ENCODE results near the gene KIF6. TPM values are rescaled to one million over a fixed set of nuclear protein-coding genes. Genes with fewer than 3 reads are reported as not detected.
A peak's percentile ranks its signal among the peaks of the same experiment; 100 is the strongest.

KIF6 gene
- total RNA-seq, 2 experiments from 2014 or later = not detected

DNA sequence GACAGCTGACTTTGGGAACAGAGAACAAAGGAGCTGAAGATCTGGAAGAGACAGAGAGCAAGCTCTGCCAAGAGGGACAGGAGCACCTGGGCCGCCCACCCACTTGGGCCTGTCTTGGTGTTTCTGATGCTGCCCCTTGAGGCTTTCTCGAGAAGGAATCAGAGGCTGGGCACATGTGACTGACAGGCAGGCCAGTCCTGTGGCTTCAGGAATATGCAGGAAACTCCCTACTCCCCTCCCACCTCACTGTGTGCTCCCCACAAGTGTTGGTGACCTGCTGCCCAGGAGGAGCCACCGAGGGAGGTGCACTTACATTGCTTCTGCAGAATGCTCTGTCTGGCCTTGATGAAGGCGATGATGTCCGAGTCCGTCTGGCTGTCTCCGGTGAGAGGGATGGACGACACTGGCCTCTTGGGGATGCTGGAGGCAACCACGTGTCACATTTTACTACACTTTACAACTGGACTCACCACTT, 381.8 kb downstream of the KIF6 start:
- POLR2A ChIA-PET = no interaction called here
- no peak overlapping the region for H3K4me3 Mint-ChIP-seq
- peaks cover 10% of the 10 kb centered on the region for H3K27me3 Mint-ChIP-seq (ENCODE audit: low read depth)
- H3K9me3 Mint-ChIP-seq (ENCODE audit: insufficient read depth) = no peaks in the 10 kb centered on the region
- peaks cover 13% of the 10 kb centered on the region for H3K4me1 Mint-ChIP-seq (ENCODE audit: low read depth)
- no peaks in the 10 kb centered on the region for H3K36me3 Mint-ChIP-seq (ENCODE audit: low read depth)
- H3K27ac Mint-ChIP-seq = peak overlapping the region; percentile 62
- no peak for DNase-seq
- no peak for ATAC-seq
- CTCF ChIA-PET = no interaction called here

DNA sequence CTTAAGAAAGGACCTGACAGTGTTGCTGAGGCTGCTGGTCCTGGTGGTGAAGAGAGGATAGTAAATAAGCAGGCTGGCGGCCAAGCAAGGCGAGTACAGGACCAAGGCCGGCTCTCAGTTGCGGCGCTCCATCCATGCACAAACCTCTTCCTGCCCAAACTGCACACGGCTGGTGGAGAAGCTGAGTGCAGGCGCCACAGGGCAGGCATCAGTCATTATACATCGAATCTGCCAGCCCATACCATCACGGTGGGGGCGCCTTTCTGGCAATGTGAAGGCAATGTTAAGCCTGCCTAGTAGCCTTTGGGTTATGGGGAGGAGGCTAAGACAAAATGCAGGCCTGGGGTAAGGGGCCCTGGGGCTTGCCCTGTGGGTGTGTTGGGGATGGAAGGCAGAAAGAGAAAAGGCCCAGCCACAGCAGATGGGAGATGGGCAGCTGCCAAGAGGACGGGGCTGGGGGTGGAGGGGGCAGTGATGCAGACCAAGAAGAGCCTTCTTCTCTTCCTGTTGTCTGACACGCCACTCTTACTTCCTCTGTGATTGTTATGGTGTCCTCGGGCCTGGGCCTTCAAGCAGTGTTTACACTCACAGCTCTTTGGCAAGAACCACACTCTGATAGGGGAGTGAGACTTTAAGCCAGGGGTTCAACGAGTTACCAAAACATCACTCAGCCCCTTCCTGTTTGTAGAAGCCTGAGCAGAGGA, 382.4 kb downstream of the KIF6 start:
- ATAC-seq (no peak), DNase-seq (no peak)
- POLR2A ChIA-PET = interaction anchor here (0.6 kb wide), 1 partner anchor 1024 kb away, joined by 4 read pairs; no protein-coding TSS in a partner anchor
- Mint-ChIP-seq H3K27ac (peak overlapping the region; percentile 62), H3K36me3 (ENCODE audit: low read depth) (no peaks in the 10 kb centered on the region), H3K9me3 (ENCODE audit: insufficient read depth) (no peaks in the 10 kb centered on the region), H3K27me3 (ENCODE audit: low read depth) (peaks cover 16% of the 10 kb centered on the region), H3K4me1 (ENCODE audit: low read depth) (peaks cover 18% of the 10 kb centered on the region), H3K4me3 (no peak overlapping the region)
- CTCF ChIA-PET = no interaction called here

DNA sequence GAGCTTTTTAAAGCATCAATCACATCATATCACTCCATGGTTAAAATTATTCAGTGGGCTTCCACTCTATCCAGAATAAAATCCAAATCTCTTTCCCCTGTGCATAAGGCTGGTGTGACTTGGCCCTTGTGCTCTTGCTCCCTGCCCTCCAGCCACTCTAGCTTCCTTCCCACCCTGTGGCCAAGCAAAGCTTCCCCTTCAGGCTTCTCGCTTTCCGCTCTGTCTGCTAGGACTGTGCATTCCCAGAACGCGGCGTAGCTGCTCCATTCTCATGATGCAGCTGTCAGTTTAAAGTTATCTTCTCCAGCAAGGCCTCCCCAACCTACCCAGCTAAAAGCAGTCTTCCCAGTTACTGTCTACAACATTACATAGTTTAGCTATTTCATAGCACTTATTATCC, 383.3 kb downstream of the KIF6 start:
- peaks cover 20% of the 10 kb centered on the region for H3K27me3 Mint-ChIP-seq (ENCODE audit: low read depth)
- no peaks in the 10 kb centered on the region for H3K36me3 Mint-ChIP-seq (ENCODE audit: low read depth)
- CTCF ChIA-PET = interaction anchor here (2.1 kb wide), 1 partner anchor 9 kb away, joined by 8 read pairs; no protein-coding TSS in a partner anchor
- no peak for ATAC-seq
- no peak overlapping the region for H3K27ac Mint-ChIP-seq
- peaks cover 18% of the 10 kb centered on the region for H3K4me1 Mint-ChIP-seq (ENCODE audit: low read depth)
- H3K9me3 Mint-ChIP-seq (ENCODE audit: insufficient read depth) = no peaks in the 10 kb centered on the region
- DNase-seq = no peak
- H3K4me3 Mint-ChIP-seq = no peak overlapping the region
- POLR2A ChIA-PET = interaction anchor here (0.6 kb wide), 1 partner anchor 1025 kb away, joined by 4 read pairs; no protein-coding TSS in a partner anchor

DNA sequence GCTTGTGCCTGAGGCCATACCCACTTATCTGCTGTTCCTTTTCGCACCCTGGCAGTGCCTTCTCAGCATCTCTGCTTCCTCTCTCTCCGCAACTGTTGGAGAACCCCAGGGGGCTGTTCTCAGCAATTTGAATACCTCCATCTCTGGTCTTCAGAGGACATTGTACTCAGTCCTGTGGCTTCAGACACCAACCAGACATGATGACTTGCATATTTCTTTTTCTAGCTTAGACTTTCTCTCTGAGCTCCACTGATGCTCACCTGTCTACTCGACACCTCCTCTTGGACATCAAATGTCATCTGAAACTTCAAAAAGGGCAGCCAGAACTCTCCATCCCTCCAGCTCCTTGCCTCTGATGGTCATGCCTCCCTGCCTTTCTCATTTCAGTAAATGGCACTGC, 383.9 kb downstream of the KIF6 start:
- Mint-ChIP-seq H3K4me3 (no peak overlapping the region), H3K27ac (no peak overlapping the region), H3K27me3 (ENCODE audit: low read depth) (peaks cover 23% of the 10 kb centered on the region), H3K9me3 (ENCODE audit: insufficient read depth) (no peaks in the 10 kb centered on the region), H3K4me1 (ENCODE audit: low read depth) (peaks cover 22% of the 10 kb centered on the region), H3K36me3 (ENCODE audit: low read depth) (no peaks in the 10 kb centered on the region)
- ATAC-seq = no peak
- no peak for DNase-seq
- POLR2A ChIA-PET = no interaction called here
- CTCF ChIA-PET = interaction anchor here (2.1 kb wide), 1 partner anchor 10 kb away, joined by 8 read pairs; no protein-coding TSS in a partner anchor

DNA sequence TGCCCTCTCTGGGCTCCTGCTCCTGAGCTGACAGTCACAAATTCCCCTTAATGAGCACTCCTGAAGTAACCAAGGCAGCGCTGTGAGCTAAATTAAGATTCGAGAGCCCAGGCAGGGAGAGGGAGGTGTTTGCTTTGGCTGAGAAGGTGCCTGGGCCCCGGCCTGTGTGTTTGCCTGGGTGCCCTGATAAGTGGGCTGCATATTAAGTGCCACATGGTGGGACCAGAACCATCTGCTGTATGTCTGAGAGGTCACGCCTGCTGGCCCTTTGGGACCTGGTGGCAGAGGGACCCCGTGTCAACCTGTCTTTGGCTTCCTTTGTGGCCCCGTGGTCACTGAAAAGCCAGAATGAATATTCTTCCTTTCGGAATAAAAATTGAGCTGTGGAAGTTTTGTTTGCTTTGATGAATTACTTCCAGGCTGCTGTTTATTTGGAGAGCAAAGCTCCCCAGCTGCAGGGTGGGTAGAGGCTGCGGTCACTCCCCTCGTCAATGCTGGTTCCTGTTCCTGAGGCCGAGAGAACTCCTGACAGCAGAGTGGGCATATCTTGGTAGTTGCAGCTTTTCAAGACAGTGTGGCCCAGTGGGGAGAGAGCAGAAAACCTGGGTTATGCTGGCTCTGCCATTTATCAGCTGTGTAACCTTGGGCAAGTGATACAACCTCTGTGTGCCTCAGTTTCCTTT, 385.2 kb downstream of the KIF6 start:
- CTCF ChIA-PET = interaction anchor here (2.1 kb wide), 1 partner anchor 11 kb away, joined by 8 read pairs; no protein-coding TSS in a partner anchor
- H3K36me3 Mint-ChIP-seq (ENCODE audit: low read depth) = no peaks in the 10 kb centered on the region
- no peak overlapping the region for H3K27ac Mint-ChIP-seq
- H3K9me3 Mint-ChIP-seq (ENCODE audit: insufficient read depth) = no peaks in the 10 kb centered on the region
- no peak overlapping the region for H3K4me3 Mint-ChIP-seq
- no peak for ATAC-seq
- DNase-seq = no peak
- POLR2A ChIA-PET = no interaction called here
- peaks cover 27% of the 10 kb centered on the region for H3K27me3 Mint-ChIP-seq (ENCODE audit: low read depth)
- peaks cover 31% of the 10 kb centered on the region for H3K4me1 Mint-ChIP-seq (ENCODE audit: low read depth)

DNA sequence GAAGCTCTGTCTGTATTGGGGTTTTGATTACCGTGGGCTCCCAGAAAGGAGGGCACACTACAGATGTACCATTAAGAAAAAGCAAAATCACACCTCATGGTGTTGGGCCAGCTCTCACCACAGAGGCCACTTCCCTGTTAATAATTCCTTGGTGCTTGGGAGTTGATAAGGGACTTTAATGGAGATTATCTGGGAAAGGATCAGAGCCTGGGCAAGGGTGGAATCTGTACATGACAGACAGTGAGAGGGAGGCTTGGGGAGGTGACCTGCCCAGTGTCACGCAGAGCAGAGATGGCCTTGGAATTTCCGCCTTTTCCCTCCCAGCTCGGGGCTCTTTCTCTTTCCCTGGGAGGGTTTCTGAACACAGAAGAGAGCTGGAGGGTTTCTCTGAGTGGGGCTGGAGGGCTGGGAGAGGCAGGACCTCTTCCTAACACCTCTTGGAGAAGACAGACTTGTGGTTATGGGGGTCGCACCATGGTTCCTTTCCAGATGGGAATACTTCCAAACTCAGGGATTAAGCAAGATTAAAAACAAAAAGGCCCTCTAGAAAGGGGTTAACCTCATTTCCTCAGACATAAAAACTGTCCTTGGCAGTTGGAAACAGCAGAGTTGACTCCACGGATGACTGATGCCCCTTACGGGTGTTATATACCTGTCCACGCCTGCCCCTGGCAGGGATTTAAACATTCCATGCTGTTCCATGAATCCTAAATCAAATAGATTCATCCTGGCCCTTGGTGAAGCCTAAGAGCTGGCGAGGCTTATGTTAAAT, 385.9 kb downstream of the KIF6 start:
- H3K4me3 Mint-ChIP-seq = no peak overlapping the region
- H3K9me3 Mint-ChIP-seq (ENCODE audit: insufficient read depth) = no peaks in the 10 kb centered on the region
- H3K27ac Mint-ChIP-seq = no peak overlapping the region
- POLR2A ChIA-PET = no interaction called here
- peaks cover 36% of the 10 kb centered on the region for H3K4me1 Mint-ChIP-seq (ENCODE audit: low read depth)
- DNase-seq (no peak), ATAC-seq (no peak)
- no peaks in the 10 kb centered on the region for H3K36me3 Mint-ChIP-seq (ENCODE audit: low read depth)
- H3K27me3 Mint-ChIP-seq (ENCODE audit: low read depth) = peaks cover 31% of the 10 kb centered on the region
- CTCF ChIA-PET = no interaction called here

DNA sequence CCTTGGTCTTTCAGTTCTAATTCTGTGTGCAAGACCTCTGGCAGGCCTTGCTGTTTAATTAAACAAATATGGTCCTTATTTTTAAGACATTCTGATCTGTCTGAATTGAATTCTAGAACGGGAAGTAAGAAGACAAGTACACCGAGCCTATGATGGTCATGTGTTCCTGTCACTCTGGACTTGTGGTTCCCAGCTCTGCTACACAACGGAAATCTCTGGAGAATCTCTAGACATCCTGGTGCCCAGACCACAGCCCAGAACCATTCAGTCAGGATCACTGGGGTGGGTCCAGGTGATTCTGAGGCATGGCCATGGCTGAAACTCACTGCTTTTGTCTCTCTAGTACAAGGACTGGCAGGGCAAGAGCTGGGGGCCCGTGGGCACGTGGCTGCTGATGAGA, 386.8 kb downstream of the KIF6 start:
- Mint-ChIP-seq H3K4me1 (ENCODE audit: low read depth) (peaks cover 31% of the 10 kb centered on the region), H3K4me3 (no peak overlapping the region), H3K9me3 (ENCODE audit: insufficient read depth) (no peaks in the 10 kb centered on the region), H3K36me3 (ENCODE audit: low read depth) (no peaks in the 10 kb centered on the region), H3K27ac (no peak overlapping the region), H3K27me3 (ENCODE audit: low read depth) (peaks cover 35% of the 10 kb centered on the region)
- CTCF ChIA-PET = no interaction called here
- no peak for DNase-seq
- POLR2A ChIA-PET = no interaction called here
- ATAC-seq = no peak

DNA sequence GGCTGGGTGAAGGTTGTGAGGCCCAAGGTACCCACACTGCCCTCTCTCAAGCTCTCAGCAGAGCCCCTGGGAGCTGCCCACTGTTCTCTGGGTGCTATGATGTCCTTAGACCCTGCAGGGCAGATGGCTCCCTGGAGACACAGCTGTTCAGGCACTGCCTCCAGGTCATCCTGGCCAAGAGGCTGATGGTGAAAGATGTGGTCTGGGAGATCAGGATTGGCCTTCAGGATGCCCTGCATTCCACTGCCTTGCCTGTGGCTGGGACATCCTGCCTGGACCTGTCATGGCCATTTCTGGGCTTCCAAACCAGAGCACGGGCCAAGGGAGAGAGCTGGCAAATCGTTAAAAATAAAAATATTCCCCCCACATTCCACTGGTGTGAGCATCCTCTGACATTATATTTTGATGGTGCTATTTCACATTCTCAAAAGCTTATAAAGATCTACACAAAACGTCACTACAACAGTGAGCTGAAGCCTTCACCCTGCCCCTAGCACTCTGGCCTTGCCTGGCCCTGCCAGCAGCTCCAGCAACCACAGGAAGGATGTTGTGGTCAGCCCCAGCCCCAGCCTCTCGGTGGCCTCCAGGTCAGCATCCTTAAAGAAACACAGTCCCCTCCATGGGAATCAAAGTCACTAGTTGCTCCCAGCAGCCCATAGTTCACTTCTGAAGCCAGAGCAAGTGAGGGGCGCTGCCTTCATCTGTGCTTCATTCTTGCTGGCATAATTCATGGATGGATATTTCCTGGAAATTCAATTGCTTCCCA, 389.2 kb downstream of the KIF6 start:
- H3K4me1 Mint-ChIP-seq (ENCODE audit: low read depth) = peaks cover 25% of the 10 kb centered on the region
- ATAC-seq (peak; percentile 68), DNase-seq (peak; percentile 62)
- no peaks in the 10 kb centered on the region for H3K9me3 Mint-ChIP-seq (ENCODE audit: insufficient read depth)
- H3K4me3 Mint-ChIP-seq = peak overlapping the region; percentile 7
- no peak overlapping the region for H3K27ac Mint-ChIP-seq
- ChIA-PET POLR2A (interaction anchor here (0.6 kb wide), 1 partner anchor 98 kb away, joined by 4 read pairs; no protein-coding TSS in a partner anchor), CTCF (interaction anchor here (1.3 to 1.4 kb wide), 2 partner anchors 19 to 33 kb away, joined by 3 read pairs; no protein-coding TSS in a partner anchor)
- no peaks in the 10 kb centered on the region for H3K36me3 Mint-ChIP-seq (ENCODE audit: low read depth)
- H3K27me3 Mint-ChIP-seq (ENCODE audit: low read depth) = peaks cover 50% of the 10 kb centered on the region

DNA sequence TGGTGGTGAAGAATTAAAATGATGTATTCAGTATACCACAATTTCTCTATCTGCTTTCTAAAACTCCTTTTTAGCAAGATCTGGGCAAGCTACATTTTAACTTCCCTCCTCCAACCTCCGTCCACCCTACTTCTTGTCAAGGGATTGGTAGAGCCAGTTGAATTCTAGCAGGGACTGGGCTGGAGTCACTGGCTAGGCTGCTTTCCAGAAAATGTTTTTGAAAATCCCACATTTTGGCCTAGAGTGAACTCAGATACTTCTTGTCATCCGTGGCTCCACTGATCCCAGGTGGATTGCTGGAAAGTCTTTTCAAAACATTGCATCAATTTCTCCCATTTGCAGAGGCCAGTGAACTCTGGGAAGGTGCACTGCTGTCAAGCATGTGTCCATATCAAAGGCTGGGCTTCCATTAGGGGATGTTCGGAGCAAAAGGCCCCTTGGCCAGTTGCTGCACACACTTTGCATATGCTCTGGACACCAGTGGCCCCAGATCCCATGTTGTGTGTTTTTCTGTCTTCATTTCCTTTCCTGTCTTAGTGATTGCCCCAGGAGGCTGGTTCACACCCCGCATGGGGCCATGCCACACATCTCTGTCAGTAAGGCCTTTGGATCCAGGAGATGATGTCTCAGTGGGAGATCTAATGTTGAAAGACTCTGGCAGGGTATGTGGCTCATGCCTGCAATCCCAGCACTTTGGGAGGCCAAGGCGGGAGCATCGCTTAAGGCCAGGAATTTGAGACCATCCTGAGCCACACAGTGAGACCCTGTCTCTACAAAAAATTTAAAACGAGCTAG, 391.4 kb downstream of the KIF6 start:
- Mint-ChIP-seq H3K27ac (no peak overlapping the region), H3K9me3 (ENCODE audit: insufficient read depth) (no peaks in the 10 kb centered on the region), H3K4me3 (no peak overlapping the region), H3K27me3 (ENCODE audit: low read depth) (peaks cover 47% of the 10 kb centered on the region), H3K36me3 (ENCODE audit: low read depth) (no peaks in the 10 kb centered on the region), H3K4me1 (ENCODE audit: low read depth) (peaks cover 25% of the 10 kb centered on the region)
- ChIA-PET CTCF (no interaction called here), POLR2A (no interaction called here)
- ATAC-seq (no peak), DNase-seq (no peak)

DNA sequence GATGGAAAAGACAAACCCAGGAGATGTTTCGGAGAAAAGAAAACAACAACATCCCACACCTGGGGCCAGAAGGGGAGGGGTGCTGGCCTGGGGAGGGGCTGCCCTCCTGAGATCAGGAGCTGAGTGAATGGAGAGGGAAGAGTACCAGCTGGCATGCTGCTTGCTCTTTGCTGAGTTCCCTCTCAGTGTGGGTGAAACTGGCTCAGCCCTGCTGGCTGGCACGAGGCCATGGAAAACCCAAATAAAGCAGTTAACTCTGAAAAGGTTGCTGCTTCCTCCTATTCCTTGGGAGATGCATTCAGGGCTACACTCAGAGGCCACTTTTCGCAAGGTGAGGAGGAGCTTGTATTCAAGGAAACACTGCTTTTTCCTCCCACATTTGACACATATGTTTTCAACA, 394.7 kb downstream of the KIF6 start:
- DNase-seq = no peak
- ChIA-PET CTCF (interaction anchor here (1.2 kb wide), 1 partner anchor 163 kb away, joined by 3 read pairs; no protein-coding TSS in a partner anchor), POLR2A (no interaction called here)
- Mint-ChIP-seq H3K27me3 (ENCODE audit: low read depth) (peaks cover 32% of the 10 kb centered on the region), H3K9me3 (ENCODE audit: insufficient read depth) (no peaks in the 10 kb centered on the region), H3K36me3 (ENCODE audit: low read depth) (no peaks in the 10 kb centered on the region), H3K4me1 (ENCODE audit: low read depth) (peaks cover 5% of the 10 kb centered on the region), H3K27ac (no peak overlapping the region), H3K4me3 (no peak overlapping the region)
- no peak for ATAC-seq

DNA sequence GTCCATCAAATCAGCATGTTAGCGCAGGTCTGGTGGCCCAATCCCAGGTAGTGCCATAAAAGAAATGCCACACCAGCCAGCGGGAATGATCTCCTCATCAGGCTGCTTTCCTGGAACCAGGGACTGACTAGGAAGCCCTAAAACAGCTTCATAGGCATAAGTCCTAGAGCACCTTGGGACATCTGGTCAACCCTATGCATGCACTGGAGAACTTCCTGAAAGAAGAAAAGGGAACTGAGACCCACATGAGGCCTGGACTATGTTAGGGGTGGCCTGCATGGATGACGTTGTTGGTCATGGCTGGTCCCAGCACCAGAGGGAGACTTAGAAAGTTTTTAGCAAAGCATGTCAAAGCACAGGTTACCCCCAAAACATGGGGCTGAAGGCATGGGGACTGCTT, 395.2 kb downstream of the KIF6 start:
- Mint-ChIP-seq H3K36me3 (ENCODE audit: low read depth) (no peaks in the 10 kb centered on the region), H3K4me3 (no peak overlapping the region), H3K4me1 (ENCODE audit: low read depth) (peaks cover 4% of the 10 kb centered on the region), H3K27ac (no peak overlapping the region), H3K9me3 (ENCODE audit: insufficient read depth) (no peaks in the 10 kb centered on the region), H3K27me3 (ENCODE audit: low read depth) (peaks cover 36% of the 10 kb centered on the region)
- ChIA-PET CTCF (interaction anchor here (1.2 kb wide), 1 partner anchor 163 kb away, joined by 3 read pairs; no protein-coding TSS in a partner anchor), POLR2A (no interaction called here)
- ATAC-seq = no peak
- DNase-seq = no peak

Measured in activated CD8-positive, alpha-beta T cell treated with anti-CD3 and anti-CD28 coated beads, Interleukin-2, amount 10 ng/mL, durations not matched to agents 7 days and 5 days (primary cell).